ENCODE data around the gene KIF2A. TPM values are rescaled to one million over a fixed set of nuclear protein-coding genes. Genes with fewer than 3 reads are reported as not detected.

Gene KIF2A
- total and polyA plus RNA-seq, 2 of the 13 experiments (the other 11 are each of a cell fraction or from before 2014, with no cell fraction given) = 8.5 to 19.2 TPM

GRCh38 chr5:62412549-62413329 is 106.7 kb downstream of the KIF2A start, which contains the start of gene IPO11 (continued):
- TF ChIP-seq CSRNP1 (CRISPR knock-in tag; IDR thresholded peaks at IDR 0.05) (peak; percentile 50; the same call in 1 of the 2 replicates), ZNF761 (CRISPR knock-in tag; conservative IDR thresholded peaks at IDR 0.05) (peak; percentile 69), ZNF331 (CRISPR knock-in tag; IDR thresholded peaks at IDR 0.05) (peak; percentile 58; the same call in 1 of the 2 replicates), MAFG (CRISPR knock-in tag; IDR thresholded peaks at IDR 0.05) (no peak), MXD4 (CRISPR knock-in tag; IDR thresholded peaks at IDR 0.05) (peak; percentile 90), HNF1A (IDR thresholded peaks at IDR 0.05; ENCODE audit: low read depth) (no peak), HNF1A (CRISPR knock-in tag; IDR thresholded peaks at IDR 0.05; ENCODE audit: borderline replicate concordance) (peak; percentile 59; the same call in 1 of the 2 replicates), TEAD3 (CRISPR knock-in tag; optimal IDR thresholded peaks at IDR 0.05; ENCODE audit: borderline replicate concordance) (peak; percentile 44), HNF1B (CRISPR knock-in tag; IDR thresholded peaks at IDR 0.05) (peak; percentile 83), ETS1 (CRISPR knock-in tag; IDR thresholded peaks at IDR 0.05) (no peak), GLI4 (CRISPR knock-in tag; IDR thresholded peaks at IDR 0.05; ENCODE audit: borderline replicate concordance) (peak; percentile 30; the same call in 1 of the 2 replicates), NR0B2 (CRISPR knock-in tag; IDR thresholded peaks at IDR 0.05) (peak; percentile 71; the same call in 1 of the 2 replicates), NKX3-1 (CRISPR knock-in tag; IDR thresholded peaks at IDR 0.05) (0 out of 2 replicates have a peak, but pooled peaks have one; percentile 17), ZNF292 (CRISPR knock-in tag; IDR thresholded peaks at IDR 0.05; ENCODE audit: borderline replicate concordance, low read depth) (peak; percentile 53; the same call in 1 of the 2 replicates), HCFC1 (IDR thresholded peaks at IDR 0.05; ENCODE audit: low read depth, low read length) (peak; percentile 85), ZSCAN29 (CRISPR knock-in tag; conservative IDR thresholded peaks at IDR 0.05) (0 out of 2 replicates have a peak, but pooled peaks have one; percentile 32), ELF3 (CRISPR knock-in tag; IDR thresholded peaks at IDR 0.05) (peak; percentile 53; the same call in 1 of the 2 replicates), MED1 (CRISPR knock-in tag; IDR thresholded peaks at IDR 0.05) (peak; percentile 38; the same call in 1 of the 2 replicates), ARNTL (CRISPR knock-in tag; IDR thresholded peaks at IDR 0.05) (peak; percentile 69; the same call in 1 of the 2 replicates), ZNF556 (CRISPR knock-in tag; IDR thresholded peaks at IDR 0.05; ENCODE audit: borderline replicate concordance) (peak; percentile 66; the same call in 1 of the 2 replicates)
